Spleen (tissue), 7 donors: Measurements from ENCODE around the gene ZC3H12C.

Experiments
- CTCF ChIP-seq, 11 experiments: fragments of 200-600 bp in 7 of 11; fragments of 450-650 bp in 4 of 11; sonication (generic) in 4 of 11; IDR thresholded peaks in 8 of 11; conservative IDR thresholded peaks in 3 of 11; 1 replicate in 7 of 11; 2 replicates in 4 of 11; pipeline versions ENCODE4 v1.4.0 to v1.8.0; 2016 to 2021; ENCODE audit warnings: antibody characterized with exemption in 11 of 11, inconsistent platforms in 4 of 11, mild to moderate bottlenecking in 1 of 11
- POLR2A ChIP-seq, 3 donors: fragments of 450-650 bp; IDR thresholded peaks; one replicate each; pipeline ENCODE4 v1.5.1; 2017; ENCODE audit warnings: antibody characterized with exemption in 3 of 3, mild to moderate bottlenecking in 1 of 3
- POLR2AphosphoS5 ChIP-seq, 3 donors: sonication (generic); formaldehyde crosslinking; IDR thresholded peaks; one replicate each; pipeline ENCODE4 v1.5.1; 2017; ENCODE audit warnings: antibody characterized with exemption in 3 of 3
- donor health status: DM: no; HTN: no; CAD: no; lungs with moderate emphysema.
- donor health status: DM: no; HTN: no; CAD: no.
- donor health status: DM: no; HTN: no; CAD: no.

DNA sequence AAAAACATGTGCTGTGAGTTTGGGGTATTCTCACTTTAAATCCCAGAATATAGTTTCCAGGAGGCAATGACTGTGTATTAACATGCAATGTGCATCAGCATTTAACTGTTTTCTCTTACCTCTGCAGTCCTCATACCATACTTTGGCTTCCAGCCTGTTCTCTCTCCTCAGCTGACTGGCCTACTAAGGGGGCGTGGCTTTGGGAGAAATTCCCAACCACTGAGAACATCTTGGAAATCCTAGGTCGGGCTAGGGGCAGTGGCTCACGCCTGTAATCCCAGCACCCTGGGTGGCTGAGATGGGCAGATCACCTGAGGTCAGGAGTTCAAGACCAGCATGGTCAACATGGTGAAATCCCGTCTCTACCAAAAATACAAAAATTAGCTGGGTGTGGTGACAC lies 13.5 kb upstream of the ZC3H12C start:
- no peak for TF ChIP-seq CTCF (IDR thresholded peaks at IDR 0.05 in 8 of 11, conservative IDR thresholded peaks at IDR 0.05 in 3 of 11)
- no peak for TF ChIP-seq POLR2AphosphoS5 (IDR thresholded peaks at IDR 0.05)
- TF ChIP-seq POLR2A (IDR thresholded peaks at IDR 0.05): no peak
